T-helper 1 cell treated with Interleukin-12 subunit alpha and Interleukin-12 subunit beta and Interleukin-4 antibody, amounts not matched to agents 30 μg/mL and 1 μg/mL, for 36 hours (primary cell): ENCODE data around the gene EBP.
"Not testable (repeated sequence)": the region's sequence is repeated elsewhere in the genome, so short reads cannot be mapped to it uniquely, and the experiment has no call there.

ENCODE experiments used
- H3K27ac Mint-ChIP-seq: one replicate; pipeline ENCODE4 v1.8.0; 2021; ENCODE audit warnings: mild to moderate bottlenecking, mixed read lengths
- H3K27me3 Mint-ChIP-seq: one replicate; pipeline ENCODE4 v1.8.0; 2021; ENCODE audit warnings: low read depth, mixed read lengths
- H3K36me3 Mint-ChIP-seq: one replicate; pipeline ENCODE4 v1.8.0; 2021; ENCODE audit warnings: low read depth, mixed read lengths
- H3K4me1 Mint-ChIP-seq: one replicate; pipeline ENCODE4 v1.8.0; 2021; ENCODE audit warnings: low read depth, mixed read lengths
- H3K4me3 Mint-ChIP-seq: one replicate; pipeline ENCODE4 v1.8.0; 2021; ENCODE audit warnings: mild to moderate bottlenecking, moderate library complexity, mixed read lengths
- H3K9me3 Mint-ChIP-seq: one replicate; pipeline ENCODE4 v1.8.0; 2021; ENCODE audit warnings: mixed read lengths

Gene EBP

GRCh38 chrX:48522291-48522690 is 683 bp downstream of the EBP start:
- H3K4me1 Mint-ChIP-seq = peaks cover 29% of the 10 kb centered on the region
- H3K27me3 Mint-ChIP-seq = no peaks in the 10 kb centered on the region
- H3K9me3 Mint-ChIP-seq = no peaks in the 10 kb centered on the region
- H3K36me3 Mint-ChIP-seq = peaks cover 20% of the 10 kb centered on the region
- peak overlapping the region; percentile 90 for H3K4me3 Mint-ChIP-seq
- peak overlapping the region; percentile 96 for H3K27ac Mint-ChIP-seq

GRCh38 chrX:48523682-48524081 is 2.1 kb downstream of the EBP start:
- Mint-ChIP-seq H3K4me3 (peak overlapping the region; percentile 90), H3K9me3 (no peaks in the 10 kb centered on the region), H3K27ac (peak overlapping the region; percentile 68), H3K27me3 (no peaks in the 10 kb centered on the region), H3K36me3 (peaks cover 26% of the 10 kb centered on the region), H3K4me1 (peaks cover 33% of the 10 kb centered on the region)

GRCh38 chrX:48525853-48526252 is 4.2 kb downstream of the EBP start:
- H3K27me3 Mint-ChIP-seq, H3K4me3 Mint-ChIP-seq, H3K9me3 Mint-ChIP-seq, H3K27ac Mint-ChIP-seq: not testable (repeated sequence)
- H3K36me3 Mint-ChIP-seq = peaks cover 27% of the 10 kb centered on the region
- peaks cover 23% of the 10 kb centered on the region for H3K4me1 Mint-ChIP-seq

- Mint-ChIP-seq H3K36me3 (peaks cover 28% of the 10 kb centered on the region), H3K27ac (no peak overlapping the region), H3K4me1 (peaks cover 22% of the 10 kb centered on the region), H3K9me3 (no peaks in the 10 kb centered on the region), H3K27me3 (no peaks in the 10 kb centered on the region), H3K4me3 (no peak overlapping the region)
These were observed 9.1 kb downstream of the EBP start for GRCh38 chrX:48530736-48531135.

- Mint-ChIP-seq H3K4me3 (peak overlapping the region; percentile 29), H3K4me1 (peaks cover 20% of the 10 kb centered on the region), H3K27ac (peak overlapping the region; percentile 93), H3K36me3 (peaks cover 24% of the 10 kb centered on the region), H3K9me3 (no peaks in the 10 kb centered on the region), H3K27me3 (no peaks in the 10 kb centered on the region)
These were observed 9.9 kb downstream of the EBP start for GRCh38 chrX:48531358-48531959.

GRCh38 chrX:48532161-48532560 is 10.6 kb downstream of the EBP start:
- peaks cover 15% of the 10 kb centered on the region for H3K4me1 Mint-ChIP-seq
- H3K36me3 Mint-ChIP-seq = peaks cover 20% of the 10 kb centered on the region
- no peaks in the 10 kb centered on the region for H3K9me3 Mint-ChIP-seq
- no peak overlapping the region for H3K4me3 Mint-ChIP-seq
- H3K27me3 Mint-ChIP-seq = no peaks in the 10 kb centered on the region
- H3K27ac Mint-ChIP-seq = peak overlapping the region; percentile 93

- H3K4me3 Mint-ChIP-seq = no peak overlapping the region
- H3K27ac Mint-ChIP-seq = peak overlapping the region; percentile 2
- H3K27me3 Mint-ChIP-seq = no peaks in the 10 kb centered on the region
- peaks cover 17% of the 10 kb centered on the region for H3K4me1 Mint-ChIP-seq
- H3K36me3 Mint-ChIP-seq = peaks cover 19% of the 10 kb centered on the region
- no peaks in the 10 kb centered on the region for H3K9me3 Mint-ChIP-seq
These were observed 11.6 kb downstream of the EBP start for GRCh38 chrX:48533165-48533564.

GRCh38 chrX:48538641-48539344 is 17.2 kb downstream of the EBP start:
- no peaks in the 10 kb centered on the region for H3K27me3 Mint-ChIP-seq
- H3K4me3 Mint-ChIP-seq = peak overlapping the region; percentile 96
- peaks cover 5% of the 10 kb centered on the region for H3K36me3 Mint-ChIP-seq

GRCh38 chrX:48539345-48540027 is 17.9 kb downstream of the EBP start, which contains the start of gene TBC1D25:
Gene TBC1D25 (plus strand): TSS chrX:48539714. CDS start chrX:48539798, 84 bp downstream.
- Mint-ChIP-seq H3K9me3 (no peaks in the 10 kb centered on the region), H3K36me3 (peaks cover 6% of the 10 kb centered on the region), H3K4me3 (peak within 1 kb of the TSS; percentile 96), H3K4me1 (peaks cover 19% of the 10 kb centered on the region), H3K27ac (peak within 1 kb of the TSS; percentile 99), H3K27me3 (no peaks in the 10 kb centered on the region)

More at GRCh38 chrX:48538641-48539344, 17.2 kb downstream of the EBP start:
- H3K27ac Mint-ChIP-seq = peak overlapping the region; percentile 99
- peaks cover 19% of the 10 kb centered on the region for H3K4me1 Mint-ChIP-seq
- H3K9me3 Mint-ChIP-seq = no peaks in the 10 kb centered on the region

GRCh38 chrX:48540028-48540375 is 18.4 kb downstream of the EBP start:
- Mint-ChIP-seq H3K27ac (peak overlapping the region; percentile 99), H3K36me3 (peaks cover 11% of the 10 kb centered on the region), H3K4me1 (peaks cover 19% of the 10 kb centered on the region)

GRCh38 chrX:48540480-48540879 is 18.9 kb downstream of the EBP start:
- Mint-ChIP-seq H3K27ac (peak overlapping the region; percentile 99), H3K27me3 (no peaks in the 10 kb centered on the region), H3K36me3 (peaks cover 12% of the 10 kb centered on the region), H3K4me3 (peak overlapping the region; percentile 96), H3K4me1 (peaks cover 19% of the 10 kb centered on the region), H3K9me3 (no peaks in the 10 kb centered on the region)

More at GRCh38 chrX:48540028-48540375, 18.4 kb downstream of the EBP start:
- Mint-ChIP-seq H3K4me3 (peak overlapping the region; percentile 96), H3K27me3 (no peaks in the 10 kb centered on the region), H3K9me3 (no peaks in the 10 kb centered on the region)

GRCh38 chrX:48541140-48541814 is 19.7 kb downstream of the EBP start:
- peak overlapping the region; percentile 96 for H3K4me3 Mint-ChIP-seq
- peaks cover 12% of the 10 kb centered on the region for H3K36me3 Mint-ChIP-seq
- peaks cover 19% of the 10 kb centered on the region for H3K4me1 Mint-ChIP-seq
- no peaks in the 10 kb centered on the region for H3K27me3 Mint-ChIP-seq
- H3K27ac Mint-ChIP-seq = peak overlapping the region; percentile 62
- H3K9me3 Mint-ChIP-seq = no peaks in the 10 kb centered on the region

GRCh38 chrX:48548871-48549270 is 27.3 kb downstream of the EBP start:
- Mint-ChIP-seq H3K9me3 (no peaks in the 10 kb centered on the region), H3K4me3 (no peak overlapping the region), H3K36me3 (peaks cover 19% of the 10 kb centered on the region), H3K27ac (no peak overlapping the region), H3K27me3 (no peaks in the 10 kb centered on the region), H3K4me1 (no peaks in the 10 kb centered on the region)

GRCh38 chrX:48555731-48556325 is 34.2 kb downstream of the EBP start:
- H3K9me3 Mint-ChIP-seq, H3K27me3 Mint-ChIP-seq, H3K4me1 Mint-ChIP-seq, H3K27ac Mint-ChIP-seq, H3K4me3 Mint-ChIP-seq: not testable (repeated sequence)
- peaks cover 15% of the 10 kb centered on the region for H3K36me3 Mint-ChIP-seq
